Mesothelial cell of epicardium (in vitro differentiated cells): ENCODE measurements around the gene IL1R1. TPM values are rescaled to one million over a fixed set of nuclear protein-coding genes. Genes with fewer than 3 reads are reported as not detected.
A peak's percentile ranks its signal among the peaks of the same experiment; 100 is the strongest.

ENCODE experiments used
- DNase-seq, 2 experiments: peaks; one replicate each; pipeline ENCODE4 v3.0.0; 2021; ENCODE audit warnings: low spot score in 2 of 2; ENCODE audit not compliant: unreplicated experiment in 2 of 2
- H3K27ac Mint-ChIP-seq: 2 replicates; pipeline ENCODE4 v1.8.0; 2021; ENCODE audit warnings: mixed read lengths
- H3K27me3 Mint-ChIP-seq: 2 replicates; pipeline ENCODE4 v1.8.0; 2021; ENCODE audit warnings: low read depth, mixed read lengths
- H3K36me3 Mint-ChIP-seq: 2 replicates; pipeline ENCODE4 v1.8.0; 2021; ENCODE audit warnings: mixed read lengths
- H3K4me1 Mint-ChIP-seq: 2 replicates; pipeline ENCODE4 v1.8.0; 2021; ENCODE audit warnings: mixed read lengths
- H3K4me3 Mint-ChIP-seq: 2 replicates; pipeline ENCODE4 v1.8.0; 2021; ENCODE audit warnings: mild to moderate bottlenecking, moderate library complexity, mixed read lengths
- H3K9me3 Mint-ChIP-seq: 2 replicates; pipeline ENCODE4 v1.8.0; 2021; ENCODE audit warnings: mixed read lengths
- total RNA-seq: library from RNA; stranded (reverse); gene quantifications from 3 replicates; pipeline ENCODE4 v1.2.1, GENCODE V29; 2021
- TF ChIP-seq, protein P1 (sequence below): fragments of 200-600 bp; sonication (generic); IDR thresholded peaks from one replicate; pipeline ENCODE4 v1.5.0; 2021; ENCODE audit warnings: antibody characterized with exemption; ENCODE audit not compliant: unreplicated experiment

IL1R1 gene
- total RNA-seq, 1 donor from 2014 or later, result 13.3 TPM

DNA sequence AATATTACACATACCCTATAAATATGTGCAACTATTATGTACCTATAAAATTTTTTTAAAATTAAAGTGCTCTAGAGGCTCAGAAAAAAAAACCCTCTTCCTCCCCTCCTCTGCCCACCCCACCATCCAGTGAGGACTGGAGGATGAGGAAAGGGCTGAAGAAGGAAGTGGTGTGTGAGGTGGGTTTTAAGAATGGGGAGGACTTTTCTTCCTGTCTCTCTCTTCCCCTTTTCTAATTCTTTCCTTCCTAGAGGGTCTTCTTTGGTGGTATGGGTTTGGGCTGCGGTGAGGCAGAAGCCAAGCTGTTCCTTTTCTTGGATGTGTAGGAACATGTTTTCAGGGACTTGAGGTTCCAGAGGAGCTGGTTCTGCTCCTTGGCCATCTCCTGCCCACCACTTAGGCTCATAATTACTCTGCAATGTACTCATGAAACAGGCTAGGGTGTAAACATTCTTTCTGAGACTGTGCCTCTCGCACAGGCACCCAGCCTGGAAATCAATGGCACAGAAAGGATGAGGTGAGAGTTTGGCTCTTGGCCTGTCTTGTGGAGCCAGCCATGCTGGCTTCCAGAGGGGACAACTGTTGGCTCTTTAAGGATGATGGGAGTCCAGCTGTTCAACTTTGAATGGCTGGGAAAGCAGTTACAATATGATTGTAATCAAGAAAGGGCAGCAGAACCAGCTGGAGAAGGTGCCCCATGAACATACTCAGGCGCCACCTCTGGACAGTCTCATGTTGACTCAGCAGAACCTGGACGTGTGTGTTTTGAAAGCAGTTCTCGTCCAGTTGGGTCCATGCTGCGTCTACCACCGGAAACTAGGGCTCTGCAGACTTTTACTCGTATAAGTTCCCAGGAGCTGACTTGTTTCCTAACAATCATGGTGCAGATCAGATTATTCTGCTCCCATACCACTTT lies 82.5 kb downstream of the IL1R1 start:
- Mint-ChIP-seq H3K27me3 (peaks cover 3% of the 10 kb centered on the region), H3K4me1 (peaks cover 28% of the 10 kb centered on the region), H3K36me3 (no peaks in the 10 kb centered on the region), H3K4me3 (no peak overlapping the region), H3K9me3 (no peaks in the 10 kb centered on the region), H3K27ac (no peak overlapping the region)
- no peak for DNase-seq
- TF ChIP-seq, protein P1, sequence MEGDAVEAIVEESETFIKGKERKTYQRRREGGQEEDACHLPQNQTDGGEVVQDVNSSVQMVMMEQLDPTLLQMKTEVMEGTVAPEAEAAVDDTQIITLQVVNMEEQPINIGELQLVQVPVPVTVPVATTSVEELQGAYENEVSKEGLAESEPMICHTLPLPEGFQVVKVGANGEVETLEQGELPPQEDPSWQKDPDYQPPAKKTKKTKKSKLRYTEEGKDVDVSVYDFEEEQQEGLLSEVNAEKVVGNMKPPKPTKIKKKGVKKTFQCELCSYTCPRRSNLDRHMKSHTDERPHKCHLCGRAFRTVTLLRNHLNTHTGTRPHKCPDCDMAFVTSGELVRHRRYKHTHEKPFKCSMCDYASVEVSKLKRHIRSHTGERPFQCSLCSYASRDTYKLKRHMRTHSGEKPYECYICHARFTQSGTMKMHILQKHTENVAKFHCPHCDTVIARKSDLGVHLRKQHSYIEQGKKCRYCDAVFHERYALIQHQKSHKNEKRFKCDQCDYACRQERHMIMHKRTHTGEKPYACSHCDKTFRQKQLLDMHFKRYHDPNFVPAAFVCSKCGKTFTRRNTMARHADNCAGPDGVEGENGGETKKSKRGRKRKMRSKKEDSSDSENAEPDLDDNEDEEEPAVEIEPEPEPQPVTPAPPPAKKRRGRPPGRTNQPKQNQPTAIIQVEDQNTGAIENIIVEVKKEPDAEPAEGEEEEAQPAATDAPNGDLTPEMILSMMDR, result no peak

DNA sequence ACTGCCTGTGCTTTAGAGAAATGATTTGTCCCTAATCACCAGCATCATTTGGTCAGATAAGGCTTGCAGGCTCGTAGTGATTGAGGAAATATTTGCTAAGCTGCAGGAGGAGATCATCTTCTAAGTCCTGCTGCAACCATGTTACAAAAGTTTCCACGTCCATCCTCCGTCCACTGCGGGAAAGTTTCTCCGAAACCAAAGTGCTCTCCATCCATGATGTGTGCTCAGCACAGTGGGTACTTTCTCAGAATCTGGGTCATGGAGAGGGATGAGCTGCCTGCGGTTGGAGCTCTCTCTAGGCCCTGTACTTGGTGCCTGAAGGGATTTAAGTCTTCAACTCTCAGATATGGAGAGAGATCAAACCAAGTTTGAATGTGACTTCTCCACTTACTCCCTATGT lies 83.6 kb downstream of the IL1R1 start:
- Mint-ChIP-seq H3K27me3 (no peaks in the 10 kb centered on the region), H3K9me3 (no peaks in the 10 kb centered on the region), H3K27ac (peak overlapping the region; percentile 74), H3K4me3 (no peak overlapping the region), H3K36me3 (no peaks in the 10 kb centered on the region), H3K4me1 (peaks cover 28% of the 10 kb centered on the region)
- TF ChIP-seq, protein P1, result no peak
- DNase-seq, result no peak

DNA sequence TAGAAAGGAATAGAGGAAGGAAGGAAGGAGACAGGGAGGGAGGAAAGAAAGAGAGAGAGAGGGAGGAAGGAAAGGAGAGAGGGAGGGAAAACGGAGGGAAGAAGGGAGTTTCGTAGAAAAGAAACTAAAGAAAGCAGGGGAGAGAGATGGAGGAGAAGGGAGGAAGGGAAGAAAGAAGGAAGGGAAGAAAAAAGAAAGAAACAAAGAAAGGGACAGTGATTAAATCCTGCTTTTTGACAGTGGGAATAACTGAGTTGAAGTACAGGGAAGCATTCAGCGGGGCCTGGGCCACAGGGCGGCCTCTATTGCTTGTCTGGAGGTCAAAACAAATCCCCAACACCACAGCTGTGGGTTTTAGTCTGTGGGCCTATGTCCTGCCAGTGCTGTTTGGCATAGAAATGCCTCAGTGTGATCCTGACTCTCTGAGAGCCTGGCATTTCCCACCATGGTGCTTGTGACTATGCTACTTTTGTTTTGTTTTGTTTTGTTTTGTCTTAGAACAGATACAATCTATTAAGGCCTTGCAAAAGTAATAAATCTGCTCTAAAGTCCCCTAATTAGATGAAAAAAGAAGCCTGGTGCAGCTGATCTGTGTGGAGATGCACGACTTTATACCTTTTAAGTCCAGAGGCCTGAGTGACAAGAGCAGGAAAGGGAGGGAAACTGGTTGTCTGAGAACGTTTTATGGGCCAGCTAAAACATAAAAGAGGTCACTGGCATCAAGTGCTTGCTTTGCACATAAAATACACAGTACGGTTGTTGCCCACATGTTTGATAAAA lies 84.3 kb downstream of the IL1R1 start:
- Mint-ChIP-seq H3K4me1 (peaks cover 28% of the 10 kb centered on the region), H3K36me3 (no peaks in the 10 kb centered on the region), H3K4me3 (no peak overlapping the region), H3K27ac (peak overlapping the region; percentile 89), H3K27me3 (no peaks in the 10 kb centered on the region), H3K9me3 (no peaks in the 10 kb centered on the region)
- TF ChIP-seq, protein P1, result no peak
- DNase-seq, result no peak

DNA sequence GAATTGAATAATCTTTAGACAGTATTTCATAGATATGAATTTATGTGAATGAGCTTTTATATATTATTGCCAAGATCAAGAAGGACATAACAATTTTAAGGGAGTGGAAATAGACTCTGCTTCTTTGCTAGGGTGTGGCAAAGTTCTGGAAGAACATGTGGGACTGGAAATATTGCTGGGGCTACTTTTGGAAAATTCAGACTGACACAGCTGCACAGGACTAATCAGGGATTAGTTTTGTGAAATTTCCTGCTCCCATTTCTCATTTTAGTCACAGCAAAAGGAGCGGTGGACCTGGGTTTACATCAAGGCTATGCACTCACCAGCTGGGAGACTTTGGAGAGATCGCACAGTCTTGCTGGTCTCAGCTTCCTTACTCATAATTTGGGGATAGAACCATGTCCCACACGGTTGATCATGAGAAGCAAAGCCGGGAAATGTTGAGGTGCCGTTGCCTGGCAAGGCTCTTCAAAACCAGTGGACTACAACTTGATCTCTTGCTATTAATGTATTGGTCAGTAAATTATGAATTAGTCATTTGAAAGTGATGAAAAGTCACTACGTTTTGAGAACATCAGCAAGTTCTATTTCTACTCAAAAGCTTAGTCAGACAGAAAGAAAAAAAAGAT lies 86.7 kb downstream of the IL1R1 start:
- H3K27me3 Mint-ChIP-seq, result no peaks in the 10 kb centered on the region
- no peaks in the 10 kb centered on the region for H3K9me3 Mint-ChIP-seq
- H3K4me3 Mint-ChIP-seq, result no peak overlapping the region
- no peak overlapping the region for H3K27ac Mint-ChIP-seq
- TF ChIP-seq, protein P1, result no peak
- no peak for DNase-seq
- H3K36me3 Mint-ChIP-seq, result no peaks in the 10 kb centered on the region
- H3K4me1 Mint-ChIP-seq, result peaks cover 28% of the 10 kb centered on the region

Other genes with a start within 250 kb of the IL1R1 start
- gene IL1R2, start 150.8 kb upstream of the IL1R1 start, total RNA-seq, result not detected in 3 replicates
- 0.40 TPM in 1 of 3 replicates, not detected in the others for gene IL1RL2, start 44.3 kb downstream of the IL1R1 start, total RNA-seq
- 0.09 to 0.18 TPM in 2 of 3 replicates, not detected in the other for gene IL1RL1, start 168.8 kb downstream of the IL1R1 start, total RNA-seq
- 0.71 to 2.3 TPM (median 1.1 TPM) in 3 replicates for gene IL18R1, start 213.1 kb downstream of the IL1R1 start, total RNA-seq